SK-N-MC (cell line): Measurements from ENCODE around the gene TECPR2.

Experiments
- EZH2 ChIP-seq: fragments of 200-600 bp; sonication (generic); IDR thresholded peaks from one replicate; pipeline ENCODE4 v1.6.1; 2017; ENCODE audit warnings: antibody characterized with exemption
- FOXP2 ChIP-seq: optimal IDR thresholded peaks from 2 replicates; pipeline ENCODE3; 2011; ENCODE audit warnings: mild to moderate bottlenecking, moderate library complexity; ENCODE audit not compliant: insufficient read depth; ENCODE audit errors: extremely low read length, control extremely low read depth
- POLR2AphosphoS5 ChIP-seq: IDR thresholded peaks from 2 replicates; pipeline ENCODE4 v1.6.1; 2012; ENCODE audit warnings: mild to moderate bottlenecking, low read depth, low read length, borderline replicate concordance

- peak; percentile 54 for TF ChIP-seq POLR2AphosphoS5
- no peak for TF ChIP-seq EZH2
- no peak for TF ChIP-seq FOXP2
These were observed 43.2 kb upstream of the TECPR2 start, which contains the start of gene ZNF839 for GRCh38 chr14:102319351-102320032.
